ENCODE measurements around the gene BOLA1. TPM values are rescaled to one million over a fixed set of nuclear protein-coding genes. Genes with fewer than 3 reads are reported as not detected.

Gene BOLA1, protein sequence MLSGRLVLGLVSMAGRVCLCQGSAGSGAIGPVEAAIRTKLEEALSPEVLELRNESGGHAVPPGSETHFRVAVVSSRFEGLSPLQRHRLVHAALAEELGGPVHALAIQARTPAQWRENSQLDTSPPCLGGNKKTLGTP
- total RNA-seq, result 18.4 TPM

DNA sequence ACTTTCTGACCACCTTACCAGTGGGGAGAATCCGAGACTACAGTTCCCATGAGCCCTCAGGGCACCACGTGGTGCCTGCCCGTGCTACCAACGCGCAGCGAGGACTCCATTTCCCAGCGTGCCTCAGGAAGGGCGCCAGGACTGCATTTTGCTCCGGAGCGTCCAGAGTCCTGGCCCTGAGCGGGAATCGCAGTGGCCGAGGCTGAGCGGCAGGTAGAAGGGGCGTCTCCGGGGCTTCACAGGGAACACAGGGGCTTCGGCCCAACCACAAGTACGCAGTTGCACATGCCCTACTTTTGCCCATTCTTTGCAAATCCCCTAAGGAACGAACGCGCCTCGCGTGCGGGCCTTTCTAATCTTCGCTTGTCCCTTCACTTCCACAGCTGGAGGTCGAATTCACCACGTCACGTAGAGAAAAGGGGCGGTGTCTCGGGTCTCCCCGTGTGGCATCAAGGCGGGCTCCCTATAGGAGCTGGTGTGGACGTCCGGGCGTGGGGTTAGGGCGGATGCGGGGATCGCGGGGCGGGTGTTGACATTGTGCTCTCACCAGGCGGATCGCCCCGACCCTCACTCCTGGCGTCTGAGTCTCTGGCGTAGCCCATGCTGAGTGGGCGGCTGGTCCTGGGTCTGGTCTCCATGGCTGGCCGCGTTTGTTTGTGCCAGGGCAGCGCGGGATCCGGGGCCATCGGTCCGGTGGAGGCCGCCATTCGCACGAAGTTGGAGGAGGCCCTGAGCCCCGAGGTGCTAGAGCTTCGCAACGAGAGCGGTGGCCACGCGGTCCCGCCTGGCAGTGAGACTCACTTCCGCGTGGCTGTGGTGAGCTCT is at the start of gene BOLA1:
Gene BOLA1, plus strand, starts transcription at position 109 of the 825 bp plus-strand sequence. Its CDS starts 492 bp downstream, at position 601.

DNA sequence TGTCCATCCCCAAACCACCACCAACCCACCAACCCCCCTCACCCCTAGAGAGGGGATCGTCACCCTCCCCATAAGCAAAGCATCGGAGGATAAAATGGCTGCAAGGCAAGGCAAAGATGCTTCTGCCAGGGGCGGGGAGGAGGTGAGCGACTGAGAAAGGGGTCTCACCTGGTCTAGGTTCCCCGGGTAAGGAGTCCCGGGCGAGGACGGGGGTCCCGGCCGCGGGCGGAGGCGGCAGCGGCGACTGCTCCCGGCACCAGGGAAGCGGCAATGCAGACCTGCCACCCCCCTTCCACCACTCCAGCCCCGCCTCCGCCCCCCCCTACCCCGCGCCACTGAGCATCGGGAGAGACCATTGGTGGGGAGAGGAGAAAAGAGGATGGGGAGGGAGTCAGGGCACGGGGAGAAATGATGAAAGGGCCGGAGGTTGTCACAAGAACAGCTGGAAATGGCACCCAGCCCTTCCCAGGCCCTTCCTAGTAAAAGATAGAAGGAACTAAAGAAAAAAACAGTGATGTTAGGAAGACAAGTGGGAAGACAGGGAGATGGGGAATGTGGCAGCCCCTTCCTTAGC is 18.3 kb downstream of the BOLA1 start, which contains the start of gene SV2A:
Gene SV2A, minus strand, starts transcription at position 274 of the 574 bp plus-strand sequence. CDS start 4,004 bp downstream, outside the sequence.

DNA sequence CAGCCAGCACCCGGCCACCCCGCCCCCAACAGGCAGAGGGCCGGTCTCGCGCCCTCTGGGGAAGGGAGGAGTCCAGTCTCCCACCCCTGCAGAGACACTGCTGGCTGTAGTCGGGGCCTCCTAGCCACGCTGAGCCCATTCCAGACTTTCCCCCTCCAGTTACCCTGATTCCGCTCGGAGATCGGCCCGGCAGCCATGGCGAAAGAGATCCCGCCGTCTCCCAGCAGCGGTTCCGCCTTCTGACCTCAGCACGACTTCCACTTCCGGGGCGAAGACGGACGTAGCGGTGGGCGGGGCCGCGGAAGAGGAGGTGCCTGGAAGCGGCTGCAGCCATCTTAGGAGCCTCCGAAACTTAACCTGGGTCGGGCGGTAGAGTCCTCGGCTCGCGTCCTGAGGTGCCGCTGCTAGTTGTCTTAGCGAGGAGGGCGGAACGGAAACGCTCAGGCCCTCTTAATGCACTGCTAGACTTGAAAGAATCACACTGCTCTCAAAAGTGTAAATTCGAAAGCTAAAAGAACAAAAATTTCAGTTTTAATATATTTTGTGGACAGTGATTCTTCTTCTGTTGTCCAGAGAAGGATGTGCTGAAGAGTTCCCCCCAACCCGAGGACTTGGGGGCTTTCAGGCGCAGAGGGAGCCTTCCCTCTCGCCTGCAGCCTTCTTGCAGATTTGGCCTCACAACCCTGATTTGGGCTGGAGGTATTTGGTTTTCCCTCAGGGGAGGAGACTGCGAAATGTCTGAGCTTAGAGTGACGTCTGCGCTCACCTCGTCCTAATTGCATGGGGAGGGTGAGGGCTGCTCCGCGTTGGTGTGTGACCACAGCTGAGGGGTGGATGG is 28.4 kb downstream of the BOLA1 start, which contains the start of gene SF3B4:
Gene SF3B4, minus strand, starts transcription at position 241 of the 838 bp plus-strand sequence. Its CDS starts 44 bp downstream, at position 197.

DNA sequence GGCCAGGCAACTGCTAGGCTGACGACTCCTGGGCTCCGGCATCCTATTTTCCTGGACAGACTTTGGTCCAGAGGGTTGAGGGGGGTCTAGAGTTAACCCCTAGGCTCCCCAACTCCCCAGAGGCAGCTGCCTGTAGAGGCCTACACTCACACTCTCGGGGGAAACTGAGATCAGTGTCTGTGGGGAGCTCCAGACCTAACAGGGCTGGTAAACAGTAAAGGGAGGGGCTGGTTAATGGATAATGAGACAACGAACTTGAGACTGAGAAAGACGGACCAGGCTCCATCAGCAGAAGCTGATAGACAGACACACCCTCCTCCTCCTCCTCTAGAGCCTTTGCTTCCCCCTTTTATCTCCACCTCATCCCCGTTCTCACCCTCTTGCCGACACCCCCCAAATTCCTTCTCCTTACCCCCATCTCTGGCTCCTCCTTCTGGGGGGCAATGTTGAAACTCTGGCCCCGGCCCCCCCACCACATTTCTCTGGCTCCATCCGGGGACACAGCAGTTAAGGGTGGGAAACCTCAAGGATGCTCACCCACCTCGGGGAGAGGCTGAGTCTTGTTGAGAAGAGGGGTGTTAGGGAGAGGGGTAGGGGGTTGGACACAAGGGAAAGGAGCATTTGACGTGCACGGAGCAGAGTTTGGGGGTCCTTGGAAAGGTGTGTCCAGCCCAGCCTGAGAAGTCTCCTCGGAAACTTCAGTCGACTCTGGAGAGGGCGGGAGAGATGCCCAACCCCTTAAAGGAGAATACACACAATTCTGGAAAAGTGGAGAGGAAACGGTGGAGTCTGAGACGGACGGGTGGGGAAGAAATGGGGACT is 37.0 kb downstream of the BOLA1 start, which contains the start of gene MTMR11:
Gene MTMR11, minus strand, starts transcription at position 710 of the 822 bp plus-strand sequence. Its CDS starts 232 bp downstream, at position 478.

Other genes starting within 250 kb of the BOLA1 start
- gene FCGR1A, start 116.9 kb upstream of the BOLA1 start, total RNA-seq, result 3.4 TPM
- gene SV2A, start 18.3 kb downstream of the BOLA1 start, total RNA-seq, result 38.3 TPM
- 13.3 TPM for gene SF3B4, start 28.2 kb downstream of the BOLA1 start, total RNA-seq
- gene MTMR11, start 37.3 kb downstream of the BOLA1 start, total RNA-seq, result 17.9 TPM
- 31.3 TPM for gene OTUD7B, start 111.2 kb downstream of the BOLA1 start, total RNA-seq
- gene VPS45, start 168.2 kb downstream of the BOLA1 start, total RNA-seq, result 83.2 TPM